ENCODE data around the gene PAX8.
"Not testable (repeated sequence)": the region's sequence is repeated elsewhere in the genome, so short reads cannot be mapped to it uniquely, and the experiment has no call there.

GRCh38 chr2:113308784-113309183 lies 30.1 kb upstream of the PAX8 start:
- not testable (repeated sequence) for TF ChIP-seq CTCF (IDR thresholded peaks at IDR 0.05; ENCODE audit: borderline replicate concordance, extremely low read depth, low read length, poor library complexity, severe bottlenecking); EZH2 (IDR thresholded peaks at IDR 0.05; ENCODE audit: borderline replicate concordance, low read depth, low read length, severe bottlenecking)

All from DND-41 (cell line).